ENCODE results near the gene LBH.

GRCh38 chr2:30185178-30185577 is 46.2 kb upstream of the LBH start:
- TF ChIP-seq TAF1 (IDR thresholded peaks at IDR 0.05; ENCODE audit: low read depth, low read length), result no peak
- no peak for TF ChIP-seq POLR2A (IDR thresholded peaks at IDR 0.05; ENCODE audit: low read depth, low read length)
- no peak for TF ChIP-seq POLR2AphosphoS5 (IDR thresholded peaks at IDR 0.05; ENCODE audit: low read depth, low read length)
- TF ChIP-seq SPI1 (IDR thresholded peaks at IDR 0.05; ENCODE audit: low read depth, low read length), result no peak
- TF ChIP-seq PAX5 (IDR thresholded peaks at IDR 0.05; ENCODE audit: insufficient read depth, low read length, severe bottlenecking), result no peak
- TF ChIP-seq POU2F2 (IDR thresholded peaks at IDR 0.05; ENCODE audit: low read depth, low read length), result no peak

Data from GM12891 (cell line).